ENCODE results near the gene ZNF622.

GRCh38 chr5:16497546-16497945, 31.9 kb upstream of the ZNF622 start:
- no peak for TF ChIP-seq MAX (IDR thresholded peaks at IDR 0.05; ENCODE audit: insufficient read depth, insufficient read length)
- TF ChIP-seq, protein P1, sequence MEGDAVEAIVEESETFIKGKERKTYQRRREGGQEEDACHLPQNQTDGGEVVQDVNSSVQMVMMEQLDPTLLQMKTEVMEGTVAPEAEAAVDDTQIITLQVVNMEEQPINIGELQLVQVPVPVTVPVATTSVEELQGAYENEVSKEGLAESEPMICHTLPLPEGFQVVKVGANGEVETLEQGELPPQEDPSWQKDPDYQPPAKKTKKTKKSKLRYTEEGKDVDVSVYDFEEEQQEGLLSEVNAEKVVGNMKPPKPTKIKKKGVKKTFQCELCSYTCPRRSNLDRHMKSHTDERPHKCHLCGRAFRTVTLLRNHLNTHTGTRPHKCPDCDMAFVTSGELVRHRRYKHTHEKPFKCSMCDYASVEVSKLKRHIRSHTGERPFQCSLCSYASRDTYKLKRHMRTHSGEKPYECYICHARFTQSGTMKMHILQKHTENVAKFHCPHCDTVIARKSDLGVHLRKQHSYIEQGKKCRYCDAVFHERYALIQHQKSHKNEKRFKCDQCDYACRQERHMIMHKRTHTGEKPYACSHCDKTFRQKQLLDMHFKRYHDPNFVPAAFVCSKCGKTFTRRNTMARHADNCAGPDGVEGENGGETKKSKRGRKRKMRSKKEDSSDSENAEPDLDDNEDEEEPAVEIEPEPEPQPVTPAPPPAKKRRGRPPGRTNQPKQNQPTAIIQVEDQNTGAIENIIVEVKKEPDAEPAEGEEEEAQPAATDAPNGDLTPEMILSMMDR (IDR thresholded peaks at IDR 0.05; ENCODE audit: extremely low read depth in 1 of 2, insufficient read depth in 1 of 2, low read depth in 1 of 2, low read length in 2 of 2): no peak
